ENCODE data around the gene TENM3.
A peak's percentile ranks its signal among the peaks of the same experiment; 100 is the strongest.

Gene TENM3

DNA sequence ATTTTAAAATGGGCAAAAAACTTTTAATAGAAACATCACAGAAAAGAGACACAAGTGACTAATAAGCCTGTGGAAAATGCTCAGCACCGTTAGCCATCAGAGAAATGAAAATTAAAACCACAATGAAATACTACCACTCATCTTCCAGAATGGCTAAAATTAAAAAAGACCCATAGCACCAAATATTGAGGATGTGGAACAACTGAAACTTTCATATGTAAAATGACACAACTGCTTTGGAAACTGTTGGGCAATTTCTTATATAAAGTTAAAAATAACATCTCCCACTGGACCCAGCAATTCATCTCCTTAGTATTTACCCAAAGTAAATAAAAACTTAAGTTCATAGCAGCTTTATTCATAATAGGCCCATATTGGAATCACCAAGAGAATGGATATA is 94.2 kb downstream of the TENM3 start:
- TF ChIP-seq EZH2 (IDR thresholded peaks at IDR 0.05; ENCODE audit: borderline replicate concordance, low read length) = no peak
- TF ChIP-seq CTCF (IDR thresholded peaks at IDR 0.05; ENCODE audit: low read length) = no peak
- Histone ChIP-seq H3K4me3 (ENCODE audit: low read depth, low read length, poor library complexity, severe bottlenecking) (no peak overlapping the region), H2AFZ (ENCODE audit: low read length) (no peak overlapping the region), H3F3A (ENCODE audit: insufficient read depth, low read length) (no peaks in the 10 kb centered on the region), H3K27me3 (ENCODE audit: insufficient read depth, low read length) (no peaks in the 10 kb centered on the region), H4K20me1 (ENCODE audit: insufficient read depth, low read length) (no peaks in the 10 kb centered on the region), H3K36me3 (ENCODE audit: insufficient read depth, low read length) (no peaks in the 10 kb centered on the region), H3K9ac (ENCODE audit: low read length) (no peak overlapping the region), H3K79me2 (ENCODE audit: insufficient read depth, low read length) (no peaks in the 10 kb centered on the region), H3K4me2 (ENCODE audit: low read length) (no peak overlapping the region), H3K4me1 (ENCODE audit: insufficient read depth, low read length, severe bottlenecking) (peaks cover 7% of the 10 kb centered on the region), H3K9me3 (ENCODE audit: low read length) (no peaks in the 10 kb centered on the region), H3K9me2 (ENCODE audit: low read depth, low read length) (no peaks in the 10 kb centered on the region), H3K27ac (ENCODE audit: low read depth, low read length, poor library complexity, severe bottlenecking) (peak overlapping the region; percentile 3)

GRCh38 chr4:182338063-182338462 is 94.9 kb downstream of the TENM3 start:
- no peak overlapping the region for H3K27ac ChIP-seq (ENCODE audit: low read depth, low read length, poor library complexity, severe bottlenecking)
- no peak overlapping the region for H2AFZ ChIP-seq (ENCODE audit: low read length)
- H3F3A ChIP-seq (ENCODE audit: insufficient read depth, low read length) = no peaks in the 10 kb centered on the region
- H3K79me2 ChIP-seq (ENCODE audit: insufficient read depth, low read length) = no peaks in the 10 kb centered on the region
- H3K4me1 ChIP-seq (ENCODE audit: insufficient read depth, low read length, severe bottlenecking) = peaks cover 7% of the 10 kb centered on the region
- H4K20me1 ChIP-seq (ENCODE audit: insufficient read depth, low read length) = no peaks in the 10 kb centered on the region
- no peak for TF ChIP-seq CTCF (IDR thresholded peaks at IDR 0.05; ENCODE audit: low read length)
- no peak for TF ChIP-seq EZH2 (IDR thresholded peaks at IDR 0.05; ENCODE audit: borderline replicate concordance, low read length)
- H3K27me3 ChIP-seq (ENCODE audit: insufficient read depth, low read length) = no peaks in the 10 kb centered on the region
- H3K36me3 ChIP-seq (ENCODE audit: insufficient read depth, low read length) = no peaks in the 10 kb centered on the region
- H3K9me2 ChIP-seq (ENCODE audit: low read depth, low read length) = no peaks in the 10 kb centered on the region
- H3K9ac ChIP-seq (ENCODE audit: low read length) = no peak overlapping the region
- no peak overlapping the region for H3K4me3 ChIP-seq (ENCODE audit: low read depth, low read length, poor library complexity, severe bottlenecking)
- H3K4me2 ChIP-seq (ENCODE audit: low read length) = no peak overlapping the region
- no peaks in the 10 kb centered on the region for H3K9me3 ChIP-seq (ENCODE audit: low read length)

DNA sequence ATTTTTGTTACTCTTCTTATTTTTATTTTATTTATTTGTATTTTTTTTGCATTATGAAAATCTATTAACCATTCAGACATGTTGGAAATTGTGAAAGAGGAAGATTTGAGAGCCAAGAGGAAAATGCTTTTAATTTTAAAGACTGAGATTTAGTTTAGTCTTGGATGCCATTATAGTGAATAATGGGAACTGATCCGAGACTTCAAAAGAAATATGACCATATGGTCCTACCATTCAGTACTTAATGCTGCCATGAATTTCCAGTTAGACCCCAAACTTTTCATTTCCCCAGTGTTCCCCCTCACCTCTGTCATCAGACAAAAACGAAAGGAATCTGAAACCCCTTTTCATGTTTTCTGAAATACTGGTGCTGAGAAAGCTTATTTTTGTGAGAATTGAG is 95.5 kb downstream of the TENM3 start:
- Histone ChIP-seq H3K27me3 (ENCODE audit: insufficient read depth, low read length) (no peaks in the 10 kb centered on the region), H3K9me3 (ENCODE audit: low read length) (no peaks in the 10 kb centered on the region), H3F3A (ENCODE audit: insufficient read depth, low read length) (no peaks in the 10 kb centered on the region), H4K20me1 (ENCODE audit: insufficient read depth, low read length) (no peaks in the 10 kb centered on the region), H3K79me2 (ENCODE audit: insufficient read depth, low read length) (no peaks in the 10 kb centered on the region), H3K9ac (ENCODE audit: low read length) (no peak overlapping the region), H3K9me2 (ENCODE audit: low read depth, low read length) (no peaks in the 10 kb centered on the region), H3K4me1 (ENCODE audit: insufficient read depth, low read length, severe bottlenecking) (peaks cover 7% of the 10 kb centered on the region), H3K4me2 (ENCODE audit: low read length) (no peak overlapping the region), H2AFZ (ENCODE audit: low read length) (no peak overlapping the region), H3K36me3 (ENCODE audit: insufficient read depth, low read length) (no peaks in the 10 kb centered on the region), H3K27ac (ENCODE audit: low read depth, low read length, poor library complexity, severe bottlenecking) (no peak overlapping the region), H3K4me3 (ENCODE audit: low read depth, low read length, poor library complexity, severe bottlenecking) (no peak overlapping the region)
- TF ChIP-seq CTCF (IDR thresholded peaks at IDR 0.05; ENCODE audit: low read length) (no peak), EZH2 (IDR thresholded peaks at IDR 0.05; ENCODE audit: borderline replicate concordance, low read length) (no peak)
